GM08714 (cell line): ENCODE measurements around the gene ETDA.
A peak's percentile ranks its signal among the peaks of the same experiment; 100 is the strongest.
"Not testable (repeated sequence)": the region's sequence is repeated elsewhere in the genome, so short reads cannot be mapped to it uniquely, and the experiment has no call there.

ENCODE experiments used
- H3K4me3 ChIP-seq: fragments of 200-500 bp; sonication (Bioruptor generic); 2 replicates; pipeline ENCODE4 v1.5.1; 2014; ENCODE audit warnings: mild to moderate bottlenecking, low read length, inconsistent platforms
- ZNF274 ChIP-seq: IDR thresholded peaks from 2 replicates; pipeline ENCODE4 v1.6.1; 2012; ENCODE audit warnings: mild to moderate bottlenecking, low read depth, low read length

Gene ETDA

GRCh38 chrX:135252011-135252518, at the start of gene ETDA:
Gene ETDA, plus strand, starts transcription at chrX:135252061. Its CDS starts 1,216 bp downstream, at chrX:135253277.
- not testable (repeated sequence) for H3K4me3 ChIP-seq

- H3K4me3 ChIP-seq = not testable (repeated sequence)
Observed at GRCh38 chrX:135206427-135206826, 45.4 kb upstream of the ETDA start.

GRCh38 chrX:135213200-135213844, 38.5 kb upstream of the ETDA start:
- H3K4me3 ChIP-seq = no peak overlapping the region
- TF ChIP-seq ZNF274 = no peak

- H3K4me3 ChIP-seq = not testable (repeated sequence)
Observed at GRCh38 chrX:135245989-135246388, 5.9 kb upstream of the ETDA start.

GRCh38 chrX:135256087-135256684, 4.3 kb downstream of the ETDA start:
- not testable (repeated sequence) for H3K4me3 ChIP-seq

GRCh38 chrX:135256923-135257322, 5.1 kb downstream of the ETDA start:
- no peak for TF ChIP-seq ZNF274
- H3K4me3 ChIP-seq = no peak overlapping the region

- H3K4me3 ChIP-seq = no peak overlapping the region
- TF ChIP-seq ZNF274 = no peak
Observed at GRCh38 chrX:135257469-135257868, 5.6 kb downstream of the ETDA start.

GRCh38 chrX:135260976-135261375, 9.1 kb downstream of the ETDA start:
- H3K4me3 ChIP-seq = not testable (repeated sequence)

GRCh38 chrX:135263376-135263775, 11.5 kb downstream of the ETDA start:
- not testable (repeated sequence) for H3K4me3 ChIP-seq

- TF ChIP-seq ZNF274 = no peak
- no peak overlapping the region for H3K4me3 ChIP-seq
Observed at GRCh38 chrX:135264206-135264605, 12.3 kb downstream of the ETDA start.

GRCh38 chrX:135273162-135273561, 21.3 kb downstream of the ETDA start:
- H3K4me3 ChIP-seq = no peak overlapping the region
- TF ChIP-seq ZNF274 = no peak

- no peak for TF ChIP-seq ZNF274
- no peak overlapping the region for H3K4me3 ChIP-seq
Observed at GRCh38 chrX:135275973-135276372, 24.1 kb downstream of the ETDA start.

- no peak overlapping the region for H3K4me3 ChIP-seq
- TF ChIP-seq ZNF274 = no peak
Observed at GRCh38 chrX:135287266-135287823, 35.5 kb downstream of the ETDA start.

- no peak for TF ChIP-seq ZNF274
- peak overlapping the region; percentile 57; the same call in 1 of the 2 replicates for H3K4me3 ChIP-seq
Observed at GRCh38 chrX:135295238-135295943, 43.5 kb downstream of the ETDA start.

GRCh38 chrX:135295944-135296305, 44.1 kb downstream of the ETDA start:
- no peak for TF ChIP-seq ZNF274
- peak overlapping the region; percentile 57; the same call in 1 of the 2 replicates for H3K4me3 ChIP-seq
